ENCODE measurements around the gene SERPINB10.

SERPINB10 gene

GRCh38 chr18:63965716-63966330, 58.1 kb downstream of the SERPINB10 start:
- no peak for TF ChIP-seq IKZF3 (tag by site-specific recombination; IDR thresholded peaks at IDR 0.05)
- no peak for TF ChIP-seq ZNF140 (tag by site-specific recombination; IDR thresholded peaks at IDR 0.05)
- TF ChIP-seq PRDM4 (tag by site-specific recombination; IDR thresholded peaks at IDR 0.05), result no peak
- no peak for TF ChIP-seq ZNF449 (tag by site-specific recombination; IDR thresholded peaks at IDR 0.05)
- TF ChIP-seq ZNF341 (tag by site-specific recombination; IDR thresholded peaks at IDR 0.05; ENCODE audit: low read depth), result no peak
- Histone ChIP-seq H3K9me3 (ENCODE audit: control insufficient read depth, insufficient read depth, low read depth, low read length) (no peaks in the 10 kb centered on the region), H3K4me3 (ENCODE audit: low read depth, low read length) (no peak overlapping the region), H3K4me1 (ENCODE audit: control insufficient read depth, insufficient read depth, low read length) (peaks cover 5% of the 10 kb centered on the region; the same call in 1 of the 2 replicates), H3K36me3 (ENCODE audit: control insufficient read depth in 2 of 2, insufficient read depth in 1 of 2, low read length in 2 of 2) (no peaks in the 10 kb centered on the region; a peak in 1 of 3 replicates), H3K27ac (ENCODE audit: extremely low read depth, low read depth, low read length) (no peak overlapping the region)
- CTCF ChIA-PET, result interaction anchor here (0.6 to 6.1 kb wide), 4 partner anchors 9 to 141 kb away, joined by 3 to 49 read pairs (median 32); no protein-coding TSS in a partner anchor
- POLR2A ChIA-PET, result no interaction called here

- Histone ChIP-seq H3K27ac (ENCODE audit: extremely low read depth, low read depth, low read length) (peak within 1 kb of the TSS; percentile 94), H3K4me1 (ENCODE audit: control insufficient read depth, insufficient read depth, low read length) (peaks cover 9% of the 10 kb centered on the region; the same call in 1 of the 2 replicates), H3K9me3 (ENCODE audit: control insufficient read depth, insufficient read depth, low read depth, low read length) (no peaks in the 10 kb centered on the region), H3K4me3 (ENCODE audit: low read depth, low read length) (peak within 1 kb of the TSS; percentile 76), H3K36me3 (ENCODE audit: control insufficient read depth in 2 of 2, insufficient read depth in 1 of 2, low read length in 2 of 2) (no peaks in the 10 kb centered on the region; a peak in 1 of 3 replicates)
- CTCF ChIA-PET, result interaction anchor here (0.6 to 0.7 kb wide), 3 partner anchors 12 to 1664 kb away, joined by 3 to 4 read pairs (median 3); no protein-coding TSS in a partner anchor
- POLR2A ChIA-PET, result interaction anchor here (0.5 to 1.1 kb wide), 10 partner anchors 8 to 548 kb away, joined by 3 to 8 read pairs (median 4); partner anchors contain the start of gene VPS4B
- 0 out of 2 replicates have a peak, but pooled peaks have one; percentile 29 for TF ChIP-seq ZBTB8A (tag by site-specific recombination; IDR thresholded peaks at IDR 0.05)
- peak; percentile 59; the same call in 1 of the 2 replicates for TF ChIP-seq ZEB2 (tag by site-specific recombination; IDR thresholded peaks at IDR 0.05)
- peak; percentile 30; the same call in 1 of the 2 replicates for TF ChIP-seq KLF9 (tag by site-specific recombination; IDR thresholded peaks at IDR 0.05; ENCODE audit: low read depth)
- no peak for TF ChIP-seq ZNF677 (tag by site-specific recombination; IDR thresholded peaks at IDR 0.05)
- TF ChIP-seq ZNF510 (tag by site-specific recombination; IDR thresholded peaks at IDR 0.05; ENCODE audit: insufficient replicate concordance), result no peak
- peak; percentile 79 for TF ChIP-seq WT1 (tag by site-specific recombination; IDR thresholded peaks at IDR 0.05)
- 0 out of 2 replicates have a peak, but pooled peaks have one; percentile 43 for TF ChIP-seq ZSCAN5A (tag by site-specific recombination; IDR thresholded peaks at IDR 0.05)
- peak; percentile 73; the same call in 1 of the 2 replicates for TF ChIP-seq ZFP37 (tag by site-specific recombination; IDR thresholded peaks at IDR 0.05)
- TF ChIP-seq SCRT1 (tag by site-specific recombination; IDR thresholded peaks at IDR 0.05; ENCODE audit: borderline replicate concordance), result no peak; the same call in 1 of the 2 replicates
- TF ChIP-seq ZNF121 (tag by site-specific recombination; IDR thresholded peaks at IDR 0.05), result no peak
- no peak for TF ChIP-seq ZNF19 (tag by site-specific recombination; IDR thresholded peaks at IDR 0.05; ENCODE audit: low read depth)
- peak; percentile 91 for TF ChIP-seq SP2 (tag by site-specific recombination; IDR thresholded peaks at IDR 0.05)
- TF ChIP-seq TCF7L2 (IDR thresholded peaks at IDR 0.05; ENCODE audit: borderline replicate concordance, low read depth, low read length), result no peak
- TF ChIP-seq ZNF132 (tag by site-specific recombination; IDR thresholded peaks at IDR 0.05; ENCODE audit: borderline replicate concordance), result no peak
- peak; percentile 54 for TF ChIP-seq ZNF518A (tag by site-specific recombination; conservative IDR thresholded peaks at IDR 0.05; ENCODE audit: low read depth)
- no peak for TF ChIP-seq BCL11B (tag by site-specific recombination; IDR thresholded peaks at IDR 0.05; ENCODE audit: low read depth)
- no peak for TF ChIP-seq ZNF175 (tag by site-specific recombination; IDR thresholded peaks at IDR 0.05)
These were observed 62.4 kb downstream of the SERPINB10 start, which contains the start of gene SERPINB8 for GRCh38 chr18:63969942-63970808. Gene SERPINB8, plus strand, starts transcription at chr18:63970081. Its CDS starts 8,228 bp downstream, at chr18:63978309.

Data from HEK293 (cell line).